Ovary (tissue), 3 donors: Measurements from ENCODE around the gene YEATS2.

Experiments
- EP300 ChIP-seq: sonication (generic); formaldehyde crosslinking; IDR thresholded peaks from one replicate; pipeline ENCODE4 v1.6.1; 2017; ENCODE audit warnings: antibody characterized with exemption
- POLR2A ChIP-seq: fragments of 450-650 bp; IDR thresholded peaks from one replicate; pipeline ENCODE4 v1.6.1; 2017; ENCODE audit warnings: antibody characterized with exemption, mild to moderate bottlenecking, moderate library complexity
- TF ChIP-seq, protein P1 (sequence below), 3 donors: fragments of 450-650 bp in 2 of 3; fragments of 200-600 bp in 1 of 3; IDR thresholded peaks; one replicate each; pipeline versions ENCODE4 v1.5.1 to v1.8.0; 2016 to 2022; ENCODE audit warnings: antibody characterized with exemption in 3 of 3, mild to moderate bottlenecking in 1 of 3
- donor health status: DM: no; HTN: no; CAD: no.

- TF ChIP-seq POLR2A (no peak), EP300 (no peak)
- TF ChIP-seq, protein P1, sequence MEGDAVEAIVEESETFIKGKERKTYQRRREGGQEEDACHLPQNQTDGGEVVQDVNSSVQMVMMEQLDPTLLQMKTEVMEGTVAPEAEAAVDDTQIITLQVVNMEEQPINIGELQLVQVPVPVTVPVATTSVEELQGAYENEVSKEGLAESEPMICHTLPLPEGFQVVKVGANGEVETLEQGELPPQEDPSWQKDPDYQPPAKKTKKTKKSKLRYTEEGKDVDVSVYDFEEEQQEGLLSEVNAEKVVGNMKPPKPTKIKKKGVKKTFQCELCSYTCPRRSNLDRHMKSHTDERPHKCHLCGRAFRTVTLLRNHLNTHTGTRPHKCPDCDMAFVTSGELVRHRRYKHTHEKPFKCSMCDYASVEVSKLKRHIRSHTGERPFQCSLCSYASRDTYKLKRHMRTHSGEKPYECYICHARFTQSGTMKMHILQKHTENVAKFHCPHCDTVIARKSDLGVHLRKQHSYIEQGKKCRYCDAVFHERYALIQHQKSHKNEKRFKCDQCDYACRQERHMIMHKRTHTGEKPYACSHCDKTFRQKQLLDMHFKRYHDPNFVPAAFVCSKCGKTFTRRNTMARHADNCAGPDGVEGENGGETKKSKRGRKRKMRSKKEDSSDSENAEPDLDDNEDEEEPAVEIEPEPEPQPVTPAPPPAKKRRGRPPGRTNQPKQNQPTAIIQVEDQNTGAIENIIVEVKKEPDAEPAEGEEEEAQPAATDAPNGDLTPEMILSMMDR (IDR thresholded peaks at IDR 0.05) = no peak
These were observed 135.9 kb downstream of the YEATS2 start for GRCh38 chr3:183833516-183833915.
